Calu3 (cell line): ENCODE results near the gene ZNF407. TPM values are rescaled to one million over a fixed set of nuclear protein-coding genes. Genes with fewer than 3 reads are reported as not detected.

Experiments
- BruUV-seq: library from RNA; stranded (reverse); fragments of 400-500 nt; replicated peaks from 2 replicates; lab custom pipeline; 2021; lab: Mats Ljungman, UMichigan
- CTCF ChIA-PET: fragments of 300-600 bp; sonication (Branson Sonifier 250); formaldehyde crosslinking; loops from one replicate; lab custom pipeline; 2022; ENCODE audit warnings: antibody characterized with exemption; lab: Charles Lee
- DNase-seq: peaks from one replicate; pipeline ENCODE4 v3.0.0; 2022
- H3K27ac Mint-ChIP-seq: one replicate; pipeline ENCODE4 v1.8.0; 2022; ENCODE audit warnings: mixed read lengths; ENCODE audit not compliant: unreplicated experiment
- H3K27me3 Mint-ChIP-seq: one replicate; pipeline ENCODE4 v1.8.0; 2022; ENCODE audit warnings: mixed read lengths; ENCODE audit not compliant: unreplicated experiment
- H3K36me3 Mint-ChIP-seq: one replicate; pipeline ENCODE4 v1.8.0; 2022; ENCODE audit warnings: mild to moderate bottlenecking, moderate library complexity, mixed read lengths; ENCODE audit not compliant: insufficient read depth, unreplicated experiment
- H3K4me1 Mint-ChIP-seq: one replicate; pipeline ENCODE4 v1.8.0; 2022; ENCODE audit warnings: mild to moderate bottlenecking, low read depth, mixed read lengths; ENCODE audit not compliant: unreplicated experiment
- H3K4me3 Mint-ChIP-seq: one replicate; pipeline ENCODE4 v1.8.0; 2022; ENCODE audit warnings: mild to moderate bottlenecking, low read depth, moderate library complexity, mixed read lengths; ENCODE audit not compliant: unreplicated experiment
- H3K9me3 Mint-ChIP-seq: one replicate; pipeline ENCODE4 v1.8.0; 2022; ENCODE audit warnings: low read depth, mixed read lengths; ENCODE audit not compliant: unreplicated experiment
- intact Hi-C: fragments of 100-400 bp; cut with micrococcal nuclease; formaldehyde crosslinking; loops from one replicate; pipeline ENCODE4 v1.10.0; 2022; ENCODE audit not compliant: unreplicated experiment
- total RNA-seq: library from RNA; stranded (reverse); gene quantifications from 2 replicates; pipeline ENCODE4 v1.2.3, GENCODE V29; 2022
- TF ChIP-seq, protein P1 (sequence below): fragments of 200-600 bp; IDR thresholded peaks from one replicate; pipeline ENCODE4 v1.8.0; 2022; ENCODE audit warnings: antibody characterized with exemption; ENCODE audit not compliant: unreplicated experiment

The ZNF407 gene
- total RNA-seq, 1 experiment from 2014 or later: 17.4 TPM

DNA sequence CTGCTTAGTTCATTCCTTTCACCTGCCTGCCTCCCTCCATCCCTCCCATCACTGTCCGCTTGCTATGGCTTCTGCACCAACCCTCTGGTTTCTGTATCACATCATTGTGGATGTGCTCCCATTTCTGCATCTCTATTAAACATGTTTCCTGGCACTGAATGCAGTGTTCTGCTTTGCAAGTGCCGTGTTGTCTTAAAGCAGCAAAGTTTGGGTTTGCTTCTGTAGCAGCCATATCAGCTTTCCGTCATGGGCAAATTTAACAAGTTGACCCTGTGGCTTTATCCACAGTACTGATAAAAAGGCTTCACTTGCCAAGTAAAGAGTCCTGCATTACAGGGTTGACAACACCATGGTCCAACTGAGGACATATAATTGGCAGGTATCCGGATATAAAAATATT is 445.8 kb downstream of the ZNF407 start:
- no peak for DNase-seq
- no TSS peak for BruUV-seq
- TF ChIP-seq, protein P1, sequence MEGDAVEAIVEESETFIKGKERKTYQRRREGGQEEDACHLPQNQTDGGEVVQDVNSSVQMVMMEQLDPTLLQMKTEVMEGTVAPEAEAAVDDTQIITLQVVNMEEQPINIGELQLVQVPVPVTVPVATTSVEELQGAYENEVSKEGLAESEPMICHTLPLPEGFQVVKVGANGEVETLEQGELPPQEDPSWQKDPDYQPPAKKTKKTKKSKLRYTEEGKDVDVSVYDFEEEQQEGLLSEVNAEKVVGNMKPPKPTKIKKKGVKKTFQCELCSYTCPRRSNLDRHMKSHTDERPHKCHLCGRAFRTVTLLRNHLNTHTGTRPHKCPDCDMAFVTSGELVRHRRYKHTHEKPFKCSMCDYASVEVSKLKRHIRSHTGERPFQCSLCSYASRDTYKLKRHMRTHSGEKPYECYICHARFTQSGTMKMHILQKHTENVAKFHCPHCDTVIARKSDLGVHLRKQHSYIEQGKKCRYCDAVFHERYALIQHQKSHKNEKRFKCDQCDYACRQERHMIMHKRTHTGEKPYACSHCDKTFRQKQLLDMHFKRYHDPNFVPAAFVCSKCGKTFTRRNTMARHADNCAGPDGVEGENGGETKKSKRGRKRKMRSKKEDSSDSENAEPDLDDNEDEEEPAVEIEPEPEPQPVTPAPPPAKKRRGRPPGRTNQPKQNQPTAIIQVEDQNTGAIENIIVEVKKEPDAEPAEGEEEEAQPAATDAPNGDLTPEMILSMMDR: no peak

DNA sequence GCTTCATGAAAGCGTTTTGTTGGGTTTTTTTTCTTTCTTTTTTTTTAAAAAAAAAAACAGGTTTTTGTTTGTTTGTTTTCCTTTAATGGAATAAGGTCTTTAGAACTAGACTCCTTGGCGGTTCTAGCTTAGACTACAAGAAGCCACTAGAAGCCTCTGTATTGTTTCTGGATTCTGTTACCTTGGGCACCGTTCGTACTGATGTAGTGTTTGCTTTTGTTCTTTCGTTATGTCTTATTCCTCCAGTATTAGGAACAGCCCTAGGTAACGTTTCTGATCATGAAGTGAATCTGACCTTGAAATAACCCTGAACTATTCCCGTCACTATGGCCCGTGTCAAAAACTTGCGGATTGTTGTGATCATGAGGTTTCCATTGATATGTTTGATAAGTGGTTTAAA is 446.6 kb downstream of the ZNF407 start:
- H3K9me3 Mint-ChIP-seq: no peaks in the 10 kb centered on the region
- TF ChIP-seq, protein P1: no peak
- H3K4me3 Mint-ChIP-seq: no peak overlapping the region
- no peaks in the 10 kb centered on the region for H3K27me3 Mint-ChIP-seq
- no peak for DNase-seq
- no peaks in the 10 kb centered on the region for H3K36me3 Mint-ChIP-seq
- no peak overlapping the region for H3K27ac Mint-ChIP-seq
- CTCF ChIA-PET: no interaction called here
- no TSS peak for BruUV-seq
- intact Hi-C loops: loop anchor here (10.0 kb wide), 1 partner anchor 431 kb away; no protein-coding TSS in a partner anchor
- no peaks in the 10 kb centered on the region for H3K4me1 Mint-ChIP-seq

More for the DNA sequence above, 445.8 kb downstream of the ZNF407 start:
- intact Hi-C loops: loop anchor here (10.0 kb wide), 1 partner anchor 431 kb away; no protein-coding TSS in a partner anchor
- Mint-ChIP-seq H3K36me3 (no peaks in the 10 kb centered on the region), H3K4me3 (no peak overlapping the region), H3K4me1 (no peaks in the 10 kb centered on the region), H3K27ac (no peak overlapping the region), H3K27me3 (no peaks in the 10 kb centered on the region), H3K9me3 (no peaks in the 10 kb centered on the region)
- CTCF ChIA-PET: interaction anchor here (0.6 kb wide), 1 partner anchor 221 kb away, joined by 3 read pairs; no protein-coding TSS in a partner anchor

DNA sequence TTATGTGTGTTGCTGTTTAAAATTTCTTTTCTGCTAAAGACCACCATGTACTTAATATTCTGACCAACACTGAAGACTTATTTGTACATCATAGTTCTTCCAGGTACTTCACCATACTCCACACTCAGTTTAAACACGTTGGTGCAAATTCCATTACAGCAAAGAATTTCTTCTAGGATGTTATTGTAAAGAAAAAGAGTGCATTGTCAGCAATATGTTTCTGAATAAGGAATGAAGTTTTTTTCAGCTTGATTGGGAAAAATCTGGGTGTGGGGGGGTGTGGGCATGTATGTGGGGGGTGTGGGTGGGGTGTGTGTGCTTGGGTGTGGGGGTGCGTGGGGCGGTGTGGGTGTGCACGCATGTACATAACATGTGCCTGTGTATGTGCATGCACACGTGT is 447.1 kb downstream of the ZNF407 start:
- Mint-ChIP-seq H3K9me3 (no peaks in the 10 kb centered on the region), H3K27ac (no peak overlapping the region), H3K27me3 (no peaks in the 10 kb centered on the region), H3K36me3 (no peaks in the 10 kb centered on the region), H3K4me3 (no peak overlapping the region), H3K4me1 (no peaks in the 10 kb centered on the region)
- intact Hi-C loops: loop anchor here (10.0 kb wide), 1 partner anchor 430 kb away; no protein-coding TSS in a partner anchor
- DNase-seq: no peak
- TF ChIP-seq, protein P1: no peak
- CTCF ChIA-PET: no interaction called here
- no TSS peak for BruUV-seq

DNA sequence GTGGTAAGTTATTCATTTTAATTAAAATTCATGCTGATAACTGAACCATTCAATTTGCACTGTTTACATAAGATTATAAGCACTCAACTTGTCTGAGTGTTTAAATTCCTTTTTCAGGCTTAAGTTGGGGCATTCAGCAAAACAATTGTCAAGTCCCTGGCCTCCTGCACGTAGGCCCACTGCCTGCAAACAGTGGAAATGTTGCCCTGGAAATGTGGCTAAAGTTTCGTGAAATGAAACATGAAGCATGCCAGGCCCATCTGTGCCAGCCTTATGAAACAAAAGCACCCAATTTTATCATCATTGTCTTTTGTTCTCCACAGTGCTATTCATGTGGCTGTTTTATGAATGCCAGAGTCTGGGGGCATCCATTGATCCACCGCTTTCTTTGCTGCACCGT is 447.6 kb downstream of the ZNF407 start:
- no peaks in the 10 kb centered on the region for H3K4me1 Mint-ChIP-seq
- CTCF ChIA-PET: no interaction called here
- no peaks in the 10 kb centered on the region for H3K9me3 Mint-ChIP-seq
- no peak overlapping the region for H3K27ac Mint-ChIP-seq
- no peak for DNase-seq
- TF ChIP-seq, protein P1: no peak
- intact Hi-C loops: loop anchor here (10.0 kb wide), 1 partner anchor 430 kb away; no protein-coding TSS in a partner anchor
- H3K4me3 Mint-ChIP-seq: no peak overlapping the region
- no peaks in the 10 kb centered on the region for H3K27me3 Mint-ChIP-seq
- no peaks in the 10 kb centered on the region for H3K36me3 Mint-ChIP-seq
- no TSS peak for BruUV-seq
